Endodermal cell (in vitro differentiated cells): ENCODE data around the gene PPIL1. TPM values are rescaled to one million over a fixed set of nuclear protein-coding genes. Genes with fewer than 3 reads are reported as not detected.

Experiments used
- DNase-seq: peaks from one replicate; pipeline ENCODE4 v3.0.0-alpha.2; 2017
- H3K27ac ChIP-seq: 2 replicates; pipeline ENCODE4 v1.5.1; 2013; ENCODE audit warnings: mild to moderate bottlenecking, low read depth, low read length, moderate library complexity
- H3K27me3 ChIP-seq: 2 replicates; pipeline ENCODE4 v1.6.1; 2013; ENCODE audit warnings: mild to moderate bottlenecking, low read length, moderate library complexity; ENCODE audit not compliant: insufficient read depth, control insufficient read depth, poor library complexity, severe bottlenecking
- H3K36me3 ChIP-seq: 2 replicates; pipeline ENCODE4 v1.7.0; 2013; ENCODE audit warnings: mild to moderate bottlenecking, low read length, moderate library complexity; ENCODE audit not compliant: control insufficient read depth, insufficient read depth
- H3K4me1 ChIP-seq: one replicate; pipeline ENCODE4 v1.7.0; 2013; ENCODE audit warnings: low read length; ENCODE audit not compliant: control insufficient read depth, insufficient read depth
- H3K4me3 ChIP-seq: 2 replicates; pipeline ENCODE4 v1.5.1; 2013; ENCODE audit warnings: mild to moderate bottlenecking, low read length, moderate library complexity
- H3K9ac ChIP-seq: 2 replicates; pipeline ENCODE4 v1.6.1; 2013; ENCODE audit warnings: mild to moderate bottlenecking, low read length, moderate library complexity; ENCODE audit not compliant: poor library complexity, severe bottlenecking; ENCODE audit errors: extremely low read depth
- H3K9me3 ChIP-seq: 2 replicates; pipeline ENCODE4 v1.6.1; 2013; ENCODE audit warnings: mild to moderate bottlenecking, low read length, moderate library complexity; ENCODE audit not compliant: control insufficient read depth
- H3K27ac Mint-ChIP-seq: 2 replicates; pipeline ENCODE4 v1.8.0; 2020; ENCODE audit warnings: mixed read lengths
- H3K27me3 Mint-ChIP-seq: 2 replicates; pipeline ENCODE4 v1.8.0; 2021; ENCODE audit warnings: mild to moderate bottlenecking, mixed read lengths; ENCODE audit not compliant: insufficient read depth
- H3K36me3 Mint-ChIP-seq: 2 replicates; pipeline ENCODE4 v1.8.0; 2020; ENCODE audit warnings: low read depth, mixed read lengths
- H3K4me1 Mint-ChIP-seq: 2 replicates; pipeline ENCODE4 v1.8.0; 2020; ENCODE audit warnings: mixed read lengths
- H3K4me3 Mint-ChIP-seq: 2 replicates; pipeline ENCODE4 v1.8.0; 2020; ENCODE audit warnings: mild to moderate bottlenecking, moderate library complexity, mixed read lengths
- H3K9me3 Mint-ChIP-seq: 2 replicates; pipeline ENCODE4 v1.8.0; 2020; ENCODE audit warnings: mild to moderate bottlenecking, mixed read lengths
- CTCF ChIP-seq: fragments of 200-600 bp; sonication (generic); conservative IDR thresholded peaks from 2 replicates; pipeline ENCODE4 v1.5.0; 2021; ENCODE audit warnings: antibody characterized with exemption, mild to moderate bottlenecking
- WGBS, 2 experiments: methylation state at CpG; one replicate each; pipeline versions ENCODE4 v1.1.5 to v1.1.7; 2013; ENCODE audit warnings: missing lambda C conversion rate in 2 of 2, mixed read lengths in 1 of 2; ENCODE audit not compliant: insufficient coverage in 1 of 2, insufficient read length in 1 of 2; 5-methylcytosine and 5-hydroxymethylcytosine counted together
- total RNA-seq, 2 donors: library from RNA; stranded (reverse); fragmentation: NEBNext Ultra II Directional in 1 of 2; extraction: Animal tissue kit (Norgen Biotek cat#: 25700) in 1 of 2; gene quantifications; 2 replicates in 1 of 2; 3 replicates in 1 of 2; pipeline ENCODE4 v1.2.1, GENCODE V29; 2021

The PPIL1 gene
- total RNA-seq, 2 donors from 2014 or later: 36.7 to 53.3 TPM

- H3K9ac ChIP-seq: no peak overlapping the region
- H3K4me1 ChIP-seq: no peaks in the 10 kb centered on the region
- no peak for TF ChIP-seq CTCF
- Mint-ChIP-seq H3K9me3 (no peaks in the 10 kb centered on the region), H3K27me3 (no peaks in the 10 kb centered on the region), H3K4me3 (no peak overlapping the region), H3K36me3 (peaks cover 3% of the 10 kb centered on the region), H3K4me1 (no peaks in the 10 kb centered on the region), H3K27ac (no peak overlapping the region)
- H3K27me3 ChIP-seq: no peaks in the 10 kb centered on the region
- no peak overlapping the region for H3K4me3 ChIP-seq
- no peak overlapping the region for H3K27ac ChIP-seq
- H3K36me3 ChIP-seq: peaks cover 3% of the 10 kb centered on the region
- 82 to 93% methylated on average over 3 to 5 of the region's 5 CpGs for WGBS, 2 experiments
- H3K9me3 ChIP-seq: no peaks in the 10 kb centered on the region
- DNase-seq: no peak
Measured at GRCh38 chr6:36907781-36908180, 33.2 kb upstream of the PPIL1 start.

DNA sequence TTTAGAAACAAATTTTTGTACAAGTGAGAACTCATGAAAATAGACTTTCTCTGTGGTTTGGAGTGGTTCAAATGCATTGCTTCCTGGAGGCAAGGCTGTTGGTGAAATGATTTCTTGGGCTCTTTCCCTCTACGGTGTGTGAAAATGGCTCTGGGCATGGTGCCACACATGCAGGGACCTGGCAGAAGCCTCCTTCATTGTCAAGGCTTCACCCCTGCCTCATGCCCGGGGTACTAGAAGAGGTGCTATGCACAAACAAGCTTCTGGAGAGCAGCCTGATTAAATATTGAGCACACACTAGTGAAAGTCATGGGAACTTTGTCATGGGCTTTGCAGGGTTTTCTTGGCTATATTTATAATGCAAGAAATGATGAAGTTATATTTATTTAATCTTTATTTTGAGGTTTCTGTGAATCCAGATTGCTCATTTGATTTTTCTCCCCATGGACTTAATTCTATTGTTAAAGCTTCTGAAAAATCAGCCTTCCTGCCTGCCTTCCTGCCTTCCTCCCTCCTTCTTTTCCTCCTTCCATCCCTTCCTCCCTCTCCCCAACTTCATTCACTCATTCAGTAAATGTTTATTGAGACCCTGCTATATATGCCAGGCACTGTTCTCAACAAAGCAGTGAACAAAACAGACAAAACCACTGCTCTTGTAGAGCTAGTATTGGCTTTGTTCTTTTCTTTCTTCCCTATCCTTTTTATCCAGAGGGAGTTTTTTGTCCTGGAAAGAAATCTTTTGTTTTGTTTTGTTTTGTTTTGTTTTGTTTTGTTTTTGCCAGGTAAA, 32.1 kb upstream of the PPIL1 start:
- Histone ChIP-seq H3K27me3 (no peaks in the 10 kb centered on the region), H3K27ac (no peak overlapping the region), H3K9ac (no peak overlapping the region), H3K4me1 (no peaks in the 10 kb centered on the region), H3K4me3 (no peak overlapping the region), H3K9me3 (no peaks in the 10 kb centered on the region), H3K36me3 (peaks cover 7% of the 10 kb centered on the region)
- Mint-ChIP-seq H3K27me3 (no peaks in the 10 kb centered on the region), H3K4me3 (no peak overlapping the region), H3K36me3 (peaks cover 8% of the 10 kb centered on the region), H3K27ac (no peak overlapping the region), H3K4me1 (no peaks in the 10 kb centered on the region), H3K9me3 (no peaks in the 10 kb centered on the region)
- no peak for TF ChIP-seq CTCF
- no peak for DNase-seq
- 40 to 48% methylated on average over 2 of the region's 2 CpGs for WGBS, 2 experiments

GRCh38 chr6:36904851-36905393, 30.3 kb upstream of the PPIL1 start:
- 95 to 98% methylated on average over 4 to 5 of the region's 5 CpGs for WGBS, 2 experiments
- TF ChIP-seq CTCF: no peak
- Histone ChIP-seq H3K36me3 (peaks cover 7% of the 10 kb centered on the region), H3K4me3 (no peak overlapping the region), H3K9me3 (no peaks in the 10 kb centered on the region), H3K27me3 (no peaks in the 10 kb centered on the region), H3K27ac (no peak overlapping the region), H3K9ac (no peak overlapping the region), H3K4me1 (no peaks in the 10 kb centered on the region)
- no peaks in the 10 kb centered on the region for H3K4me1 Mint-ChIP-seq
- H3K36me3 Mint-ChIP-seq: peaks cover 11% of the 10 kb centered on the region
- no peaks in the 10 kb centered on the region for H3K27me3 Mint-ChIP-seq
- no peak for DNase-seq
- no peak overlapping the region for H3K27ac Mint-ChIP-seq
- H3K4me3 Mint-ChIP-seq: no peak overlapping the region
- H3K9me3 Mint-ChIP-seq: no peaks in the 10 kb centered on the region
